DMS153 treated with DMSO at 0.1 percent for 48 hours (cell line): ENCODE results near the gene STN1.

Experiments
- DNase-seq: peaks from one replicate; lab custom pipeline; 2025; ENCODE audit not compliant: unreplicated experiment; lab: John Stamatoyannopoulos, UW

Gene STN1

DNA sequence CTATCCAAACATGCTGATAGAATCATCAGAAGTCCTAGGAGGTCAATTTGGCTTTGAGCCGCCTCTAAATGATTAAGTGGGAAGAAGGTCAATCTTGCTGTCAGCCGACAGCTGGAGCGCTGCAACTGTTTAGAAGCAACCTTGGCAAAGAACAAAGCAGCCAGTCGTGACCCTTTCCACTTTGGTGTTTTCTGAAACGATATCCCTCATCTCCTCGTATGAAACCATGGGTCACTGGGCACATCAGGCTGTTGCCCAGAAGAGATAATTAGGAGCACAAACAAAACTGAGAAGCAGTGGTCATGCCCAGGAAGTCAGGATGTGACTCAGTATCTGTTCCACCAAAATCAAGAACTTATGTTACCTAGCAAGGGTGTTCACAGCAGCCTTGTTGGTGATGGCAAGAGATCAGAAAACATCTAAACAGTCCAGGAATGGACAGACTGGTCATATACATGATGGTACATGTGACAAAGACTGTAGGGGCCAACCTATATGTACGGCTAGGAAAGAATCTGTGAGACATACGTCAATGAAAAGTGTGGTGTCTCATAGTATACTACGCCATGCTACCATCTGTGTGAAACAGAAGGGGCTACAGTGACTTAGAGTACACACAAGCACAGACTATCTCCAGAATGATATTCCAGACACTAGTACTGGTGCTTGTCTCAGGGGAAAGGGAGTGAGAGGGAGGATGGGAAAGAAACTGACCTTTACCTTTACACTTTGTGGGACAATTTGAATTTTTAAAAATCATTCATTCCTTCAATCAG lies 22.4 kb downstream of the STN1 start:
- DNase-seq, result no peak

DNA sequence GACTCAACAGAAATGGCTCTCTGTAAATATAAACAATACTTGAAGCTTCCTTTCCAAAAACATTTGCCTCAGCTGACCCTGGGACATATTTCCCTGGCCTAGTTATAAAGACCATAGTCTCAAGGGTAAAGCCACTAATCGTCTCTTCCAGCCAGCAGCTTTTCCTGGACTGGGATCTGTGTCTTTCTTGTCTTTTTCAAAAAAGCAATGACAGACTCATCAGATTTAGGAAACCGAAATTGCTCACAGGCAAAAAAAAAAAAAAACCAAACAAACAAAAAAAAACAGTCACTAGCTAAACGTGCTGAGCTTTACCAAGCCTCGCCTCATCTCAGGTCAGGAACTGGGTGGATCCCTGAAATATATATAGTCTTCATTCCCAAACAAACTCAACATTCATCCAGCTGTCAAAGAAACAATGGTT lies 23.5 kb downstream of the STN1 start:
- DNase-seq, result no peak

DNA sequence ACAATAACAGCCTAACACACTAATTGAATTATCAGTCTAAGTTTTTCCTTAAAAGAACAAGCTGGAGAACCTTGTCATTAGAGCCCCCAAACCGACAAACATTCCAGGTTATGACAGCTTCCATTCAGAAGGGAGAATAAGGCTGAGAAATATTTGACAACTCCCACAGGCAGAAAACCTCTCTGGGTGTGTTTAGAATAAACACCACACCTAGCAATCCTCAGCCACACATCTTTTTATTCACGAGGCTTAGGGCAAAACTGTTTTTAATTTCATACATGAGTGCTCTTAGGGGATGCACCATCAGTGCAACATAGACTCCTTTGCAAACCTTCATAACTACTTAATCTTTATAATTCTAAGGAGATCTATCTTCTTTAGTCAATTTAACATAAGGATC lies 24.2 kb downstream of the STN1 start:
- DNase-seq, result no peak

DNA sequence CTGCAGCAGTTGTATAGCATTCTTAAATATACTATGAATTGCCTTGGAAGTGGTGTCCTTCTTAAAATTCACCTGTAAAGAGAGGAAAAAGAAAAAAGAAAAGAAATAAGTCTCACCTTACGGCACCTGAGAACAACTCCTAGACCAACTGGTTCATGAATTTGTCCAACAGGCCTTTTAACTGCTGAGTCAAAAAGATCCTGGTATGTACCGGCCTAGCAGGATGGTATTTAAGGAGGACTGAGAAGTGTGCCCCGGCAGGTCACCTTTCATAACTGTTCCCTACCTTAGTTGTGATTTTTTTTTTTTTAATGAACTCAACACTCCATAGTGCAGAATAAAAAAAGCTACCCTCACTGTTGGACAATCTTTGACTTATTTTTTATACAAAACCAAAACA lies 25.8 kb downstream of the STN1 start:
- no peak for DNase-seq

DNA sequence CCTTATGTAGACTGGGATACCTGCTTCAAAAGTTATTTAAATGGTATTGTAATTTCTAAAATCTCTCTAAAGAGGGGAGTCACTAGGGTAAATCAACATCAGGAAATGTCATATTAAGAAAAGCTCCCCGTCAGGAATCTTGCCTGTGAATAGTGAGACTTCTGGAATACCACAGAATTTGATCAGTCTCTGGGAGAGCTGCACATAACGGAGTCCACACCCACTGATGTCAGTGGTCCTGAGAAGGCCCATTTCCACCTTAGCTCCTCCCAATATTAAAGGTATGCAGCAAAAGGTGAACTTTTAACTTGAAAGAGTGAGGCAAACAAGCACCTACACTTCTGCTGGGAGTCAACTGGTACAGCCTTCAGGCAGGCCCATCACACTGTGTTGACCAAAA lies 27.3 kb downstream of the STN1 start:
- DNase-seq, result no peak

DNA sequence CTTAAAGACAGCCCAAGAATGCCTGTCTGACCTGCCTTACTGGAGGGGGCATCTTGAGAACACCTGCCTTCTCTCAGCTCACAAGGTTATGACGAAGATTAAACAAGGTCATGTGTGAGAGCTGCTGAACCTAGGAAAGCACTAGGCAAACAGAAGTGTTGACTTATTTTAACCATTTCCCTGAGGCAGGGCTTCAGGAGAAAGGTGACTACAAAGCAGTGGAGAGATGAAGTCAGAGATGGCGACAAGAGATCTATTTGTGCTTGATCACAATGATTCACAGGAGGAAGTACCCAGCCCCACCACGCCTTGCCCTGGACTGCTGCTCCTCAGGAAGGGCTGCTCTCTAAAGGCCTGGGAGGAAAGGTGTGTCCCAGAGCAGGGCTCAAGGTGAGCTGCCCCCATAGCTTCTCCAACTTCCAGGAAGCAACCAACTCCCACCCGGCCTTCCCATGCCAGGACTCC lies 27.8 kb downstream of the STN1 start:
- DNase-seq, result peak; percentile 28

DNA sequence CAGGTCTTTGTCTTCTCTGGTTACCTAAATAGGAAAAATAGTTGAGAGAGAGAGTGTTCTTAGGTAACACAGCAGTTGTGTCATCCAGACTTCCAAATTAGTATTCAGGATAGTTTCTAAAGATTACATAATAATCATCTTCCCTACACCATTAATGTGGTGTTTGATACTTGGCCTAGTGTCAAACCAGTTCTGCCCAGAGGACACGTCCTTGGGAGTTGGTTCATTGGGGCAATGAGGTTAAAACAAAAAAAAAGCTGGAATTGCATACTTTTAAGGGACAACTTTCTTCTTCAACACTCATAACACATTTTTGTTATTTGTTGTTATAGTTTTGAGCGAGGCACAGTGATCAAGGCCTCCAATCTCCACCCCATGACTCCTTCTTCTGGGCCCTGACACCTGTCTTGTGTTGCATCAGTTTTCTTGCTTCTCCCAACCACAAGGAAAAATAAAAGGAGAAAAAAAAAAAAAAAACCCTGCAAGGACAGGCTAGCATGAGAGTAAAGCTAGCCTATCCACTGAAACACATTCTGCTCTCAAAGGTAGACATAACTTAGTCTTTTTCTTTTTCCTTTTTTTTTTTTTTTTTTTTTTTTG lies 28.8 kb downstream of the STN1 start:
- DNase-seq, result no peak

DNA sequence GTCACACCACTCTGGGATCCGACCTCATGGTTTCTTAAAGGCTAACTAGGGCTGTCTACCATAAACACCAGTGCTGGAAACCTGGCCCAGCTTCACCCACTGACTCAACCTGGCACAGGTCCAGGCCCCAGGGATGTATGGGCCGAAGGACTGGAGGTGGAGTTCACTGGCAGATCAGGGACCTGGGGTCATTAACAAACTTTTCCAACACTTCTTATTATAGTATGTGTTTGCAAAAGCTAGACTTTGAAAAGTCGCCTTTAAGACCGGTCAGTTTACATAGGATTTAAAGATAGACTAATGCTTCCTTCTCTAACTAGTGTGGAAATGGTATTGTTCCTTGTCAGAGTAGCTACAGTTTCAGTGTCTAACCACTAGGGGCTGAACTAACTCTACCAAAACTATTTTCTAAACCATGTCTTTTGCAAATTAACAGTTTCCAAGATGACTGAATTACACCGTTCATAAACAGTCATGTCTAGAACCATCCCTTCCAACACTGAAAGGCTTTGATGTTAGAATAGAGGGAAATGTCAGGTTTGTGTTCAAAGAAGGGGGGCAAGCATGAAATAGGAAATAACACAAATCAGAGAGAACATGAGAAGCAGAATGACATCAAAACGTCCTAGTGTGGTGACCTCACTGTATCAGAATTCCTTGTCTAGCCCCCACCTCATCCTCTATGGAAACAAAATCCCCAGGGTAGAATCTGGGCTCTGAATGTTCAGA lies 29.7 kb downstream of the STN1 start:
- DNase-seq, result peak; percentile 80

DNA sequence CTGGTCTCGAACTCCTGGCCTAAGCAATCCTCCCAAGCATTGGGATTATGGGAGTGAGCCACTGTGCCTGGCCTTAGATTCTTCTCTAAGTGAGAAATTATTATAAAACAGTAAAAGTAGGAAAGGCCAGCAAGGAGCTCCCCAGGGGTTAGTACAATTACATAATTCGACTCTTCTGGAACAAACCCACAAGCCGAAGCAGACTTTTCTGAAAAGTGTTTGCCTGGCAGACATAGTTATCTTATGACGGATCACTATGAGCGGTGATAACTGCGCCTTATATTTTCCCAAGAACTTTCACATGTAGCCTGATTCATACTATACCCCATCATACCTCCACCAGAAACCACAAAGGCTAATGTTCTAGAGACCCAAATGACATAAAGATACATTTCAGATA lies 32.4 kb downstream of the STN1 start:
- DNase-seq, result no peak

DNA sequence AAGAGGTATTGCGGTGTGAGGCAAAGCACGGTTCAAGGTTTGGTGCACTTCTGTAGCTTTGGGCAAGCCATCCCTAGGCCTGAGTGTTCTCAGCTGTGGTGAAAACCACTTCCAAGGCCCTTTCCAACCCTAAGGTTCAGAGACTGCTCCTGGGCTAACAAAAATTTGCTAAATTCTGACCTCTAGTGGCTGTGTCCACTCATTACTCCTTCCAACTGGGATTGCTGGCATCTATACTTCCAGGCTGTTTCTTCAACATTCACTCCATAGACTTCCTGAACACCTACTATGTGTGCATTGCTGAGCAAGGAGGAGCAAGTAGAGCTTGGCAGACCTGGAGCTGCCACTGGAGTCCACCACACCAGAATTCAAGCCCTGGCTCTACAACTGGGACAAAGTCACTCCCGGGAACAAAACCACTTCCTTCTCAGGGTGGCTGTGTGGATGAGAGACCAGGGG lies 33.3 kb downstream of the STN1 start:
- peak; percentile 65 for DNase-seq

DNA sequence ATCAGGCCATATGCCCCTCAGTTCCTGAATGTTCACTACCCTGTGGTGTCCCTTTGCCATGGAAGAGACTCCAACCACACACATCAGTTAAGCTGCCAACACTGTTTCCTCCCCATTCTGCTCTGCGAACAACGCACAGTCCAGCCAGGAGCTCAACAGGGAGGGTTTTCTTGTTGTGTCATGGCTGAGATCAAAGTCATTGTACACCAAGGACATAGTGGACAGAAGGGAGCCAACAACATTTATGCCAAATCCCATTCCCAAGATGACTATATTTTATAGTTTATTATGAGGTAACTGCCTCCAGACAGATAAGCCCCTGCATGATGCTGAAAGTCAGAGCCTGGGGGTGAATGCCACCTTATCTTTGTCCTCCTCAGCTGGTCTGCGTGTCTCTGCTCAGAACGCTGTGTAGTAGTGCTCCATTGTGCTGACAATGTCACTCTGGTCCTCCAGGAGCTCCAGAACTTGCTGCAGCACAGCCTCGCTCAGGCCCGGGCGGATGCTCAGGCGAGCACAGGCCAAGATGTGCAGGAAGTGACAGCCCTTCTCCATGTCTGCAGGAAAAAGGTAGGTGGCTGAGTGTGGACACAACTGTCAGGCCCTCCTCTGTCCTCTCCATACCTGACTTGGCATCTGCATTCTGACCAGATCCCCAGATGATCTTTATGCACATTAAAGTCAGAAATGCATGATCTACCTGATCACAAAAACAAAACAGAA lies 35.5 kb downstream of the STN1 start:
- no peak for DNase-seq

DNA sequence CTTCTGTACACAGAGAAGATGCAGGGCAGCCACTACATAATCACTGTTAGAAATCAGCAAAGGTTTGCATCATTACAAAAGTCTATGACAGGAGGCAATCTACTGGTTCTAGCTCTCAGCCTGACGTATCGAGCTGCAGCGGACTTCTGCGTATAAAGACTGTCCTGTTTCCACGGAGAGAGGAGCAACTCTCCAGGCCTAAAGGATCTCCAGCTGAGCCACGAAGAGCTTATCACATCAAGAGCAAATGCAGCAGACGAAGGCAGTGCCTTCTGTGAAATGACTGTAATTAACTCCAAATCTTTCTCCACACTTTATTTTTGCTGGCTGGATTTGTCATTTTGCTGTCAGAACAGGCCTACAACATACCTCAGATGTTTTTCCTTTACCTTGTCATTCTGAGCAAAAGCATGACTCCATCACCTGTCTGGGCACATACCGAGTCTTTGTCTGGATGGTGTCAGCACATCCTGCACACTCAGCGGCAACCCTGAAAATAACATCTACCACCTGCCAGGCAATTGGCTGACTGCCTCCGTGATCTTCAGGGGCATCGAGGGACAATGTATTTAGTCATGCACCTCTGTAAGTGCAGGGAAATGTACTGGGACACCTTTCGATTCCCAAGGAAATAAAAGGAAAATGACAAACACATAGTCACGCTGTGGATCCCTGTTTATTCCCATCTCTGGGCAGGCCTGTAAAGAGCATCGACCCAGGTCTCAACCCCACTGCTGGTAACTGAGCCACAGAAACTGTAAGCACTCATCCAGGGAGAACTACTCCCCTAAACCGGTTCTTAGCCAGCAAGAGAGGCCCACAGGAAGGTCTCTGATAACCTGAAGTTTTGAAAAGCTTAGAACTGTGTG lies 36.3 kb downstream of the STN1 start:
- peak; percentile 72 for DNase-seq

DNA sequence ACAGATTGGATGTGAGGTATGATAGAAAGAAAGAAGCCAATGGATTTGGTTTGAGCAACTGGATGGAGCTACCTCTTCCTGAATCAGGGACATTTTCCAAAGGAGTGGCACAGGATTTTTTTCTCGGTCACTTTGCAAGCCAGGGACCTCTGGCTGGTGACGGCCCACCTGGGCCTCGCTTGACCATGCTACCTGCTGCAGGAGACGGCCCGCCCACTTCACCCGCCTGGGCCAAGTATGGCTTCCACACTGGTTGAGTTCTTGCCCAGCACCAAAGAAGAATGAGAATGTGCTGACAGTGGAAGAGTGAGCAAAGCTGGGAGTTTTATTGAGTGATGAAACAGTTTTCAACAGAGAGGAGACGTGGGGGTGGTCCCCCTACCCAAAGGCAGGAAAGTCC lies 38.2 kb downstream of the STN1 start:
- no peak for DNase-seq

DNA sequence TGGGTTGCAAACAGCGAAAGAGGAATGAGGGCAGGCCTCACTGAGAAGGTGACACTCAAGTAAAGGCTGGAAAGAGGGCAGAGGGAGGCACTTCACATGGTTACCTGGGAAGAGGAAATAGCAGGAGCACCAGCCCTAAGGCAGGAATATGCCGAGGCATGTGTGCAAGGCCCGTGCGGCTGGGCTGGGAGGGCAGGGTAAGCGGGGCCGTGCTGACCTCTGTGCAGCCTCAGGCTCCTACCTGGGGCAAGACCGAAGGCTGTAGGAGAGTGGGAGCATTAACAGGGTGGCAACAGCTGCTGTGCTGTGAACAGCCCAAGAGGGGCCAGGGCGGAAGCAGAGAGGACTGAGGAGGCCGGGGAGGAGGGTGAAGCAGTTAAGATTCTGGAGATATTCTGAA lies 38.6 kb downstream of the STN1 start:
- DNase-seq, result no peak

DNA sequence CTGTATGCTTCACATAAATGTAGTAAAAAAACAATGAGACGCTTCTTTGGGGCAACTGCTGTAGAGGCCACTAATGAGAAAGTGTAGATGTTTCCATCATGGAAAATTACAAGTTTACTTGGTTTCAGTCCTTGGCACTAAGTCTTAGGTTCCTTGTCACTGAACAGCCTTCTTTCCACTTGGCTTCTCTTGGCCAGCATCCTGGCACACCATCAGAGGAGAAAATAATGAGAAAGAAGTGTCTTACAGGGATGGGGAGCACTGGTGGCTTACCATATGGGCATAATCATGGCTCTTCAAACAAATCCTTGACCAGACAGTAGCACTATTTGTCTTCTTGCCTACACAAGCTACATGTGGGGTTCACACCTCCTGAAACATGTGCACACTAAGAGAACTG lies 40.1 kb downstream of the STN1 start:
- DNase-seq, result no peak

DNA sequence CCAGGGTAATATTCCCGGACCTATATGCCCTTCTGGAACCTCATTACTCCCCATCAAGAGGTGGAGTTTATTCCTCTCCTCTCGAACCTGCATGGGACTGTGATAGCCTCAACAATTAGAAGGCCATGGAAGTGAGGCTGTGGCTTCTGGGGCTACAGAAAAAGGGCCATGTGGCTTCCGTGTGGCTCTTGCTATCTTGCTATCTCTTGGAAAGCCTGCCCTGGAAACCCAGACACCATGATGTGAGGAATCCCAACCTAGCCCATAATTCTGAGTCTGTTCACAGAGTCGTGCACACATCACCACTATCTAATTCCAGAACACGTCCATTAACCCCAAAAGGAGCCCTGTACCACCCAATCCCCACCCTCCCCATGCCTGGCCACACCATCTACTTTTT lies 41.8 kb downstream of the STN1 start:
- DNase-seq, result no peak

DNA sequence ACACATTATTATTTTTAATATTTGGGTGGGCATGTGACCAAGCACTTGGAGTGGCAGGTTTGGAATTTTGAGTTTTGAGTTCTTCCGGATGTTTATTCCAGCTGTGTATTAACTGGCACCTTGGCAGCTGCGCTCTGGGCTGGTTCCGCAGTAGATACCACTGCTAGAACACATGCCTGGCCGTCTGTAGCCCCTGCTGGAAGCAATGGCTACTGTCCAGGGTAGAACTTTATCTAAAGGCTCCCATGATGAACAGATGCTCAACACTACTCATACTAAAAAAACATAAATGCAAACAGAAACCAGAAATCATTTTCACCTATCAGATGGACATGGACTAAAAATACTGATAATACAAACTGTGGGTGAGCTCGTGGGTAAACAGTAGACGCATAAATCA lies 43.3 kb downstream of the STN1 start:
- no peak for DNase-seq

DNA sequence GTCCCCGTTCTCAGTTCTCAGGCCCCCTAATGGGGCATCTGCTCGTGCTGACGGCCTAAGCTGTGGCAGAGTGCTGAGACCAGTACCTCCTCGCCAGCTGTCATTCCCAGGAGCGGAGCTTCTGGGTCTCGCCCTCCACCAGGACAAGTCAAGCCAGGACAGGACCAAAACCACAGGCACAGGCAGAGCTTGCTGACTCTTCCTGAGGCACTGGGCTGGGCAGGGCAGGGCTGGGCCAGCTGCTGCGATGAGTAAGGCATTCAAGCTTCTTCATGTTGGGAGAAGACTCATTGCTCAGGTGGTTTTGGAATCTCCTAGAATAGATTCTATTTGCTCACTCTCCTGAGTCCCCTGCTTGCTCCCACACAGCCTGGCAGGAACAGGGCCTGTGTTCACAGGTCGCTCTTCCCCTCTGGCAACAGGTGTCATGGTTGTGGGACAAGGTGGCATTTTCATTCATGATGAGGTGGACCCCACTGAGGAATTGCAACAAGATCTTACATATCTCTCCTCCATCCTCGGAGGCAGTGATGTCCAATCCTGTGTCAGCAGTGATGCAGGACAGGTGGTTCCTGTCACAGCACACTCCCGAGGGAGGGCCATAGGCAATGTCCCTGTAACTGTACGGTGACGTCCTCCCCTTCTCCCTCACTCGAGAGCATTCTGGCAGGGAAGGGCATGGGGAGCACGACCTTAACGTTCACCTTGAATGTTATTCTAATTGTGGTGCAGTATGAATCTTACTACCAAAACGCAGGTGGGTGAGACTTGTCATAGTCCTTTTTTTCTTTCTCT lies 45.6 kb downstream of the STN1 start:
- no peak for DNase-seq

DNA sequence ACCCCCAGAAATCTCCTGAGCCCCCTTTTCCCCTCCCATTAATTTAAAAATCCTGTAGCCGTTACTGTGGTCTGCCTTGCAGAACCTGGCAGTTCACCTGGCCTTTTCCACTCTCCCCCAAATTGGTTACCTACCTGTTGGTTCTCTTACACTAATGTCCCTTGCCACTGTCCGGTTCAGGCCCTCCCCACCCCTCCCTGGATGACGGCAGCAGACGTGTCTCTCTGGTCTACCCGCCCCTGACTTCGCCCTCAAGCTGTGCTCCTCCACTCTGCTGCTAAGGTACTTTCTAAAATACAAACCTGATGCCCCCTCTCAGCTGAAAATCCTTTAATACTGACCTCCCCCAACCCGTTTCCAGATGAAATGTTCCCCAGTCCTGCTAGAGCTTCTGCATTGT lies 47.0 kb downstream of the STN1 start:
- no peak for DNase-seq

DNA sequence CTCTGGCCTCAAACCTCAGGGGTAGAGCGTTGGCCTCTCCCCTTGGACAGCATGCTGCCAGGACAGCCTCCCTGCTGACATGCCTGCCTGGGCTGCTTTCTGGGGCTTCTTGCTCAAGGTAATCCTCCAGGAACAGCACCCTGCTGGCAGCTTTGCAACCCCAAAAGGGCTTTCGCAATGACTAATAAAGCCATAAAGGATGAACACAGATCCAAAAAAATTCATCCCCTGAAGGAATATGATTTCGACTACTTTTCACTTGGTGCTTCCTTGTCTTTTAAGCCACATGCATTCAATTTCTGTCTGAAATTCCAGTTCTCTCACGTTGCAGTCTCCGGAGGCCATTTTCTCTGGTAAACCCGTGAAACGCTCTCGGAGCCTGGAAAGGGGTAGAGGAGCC lies 47.5 kb downstream of the STN1 start:
- no peak for DNase-seq
